IPS-NIHi11 (cell line): Measurements from ENCODE around the gene CGREF1.

ENCODE experiments used
- DNase-seq: peaks from one replicate; pipeline ENCODE4 v3.0.0; 2012; ENCODE audit warnings: mixed read lengths, low spot score

The CGREF1 gene

DNA sequence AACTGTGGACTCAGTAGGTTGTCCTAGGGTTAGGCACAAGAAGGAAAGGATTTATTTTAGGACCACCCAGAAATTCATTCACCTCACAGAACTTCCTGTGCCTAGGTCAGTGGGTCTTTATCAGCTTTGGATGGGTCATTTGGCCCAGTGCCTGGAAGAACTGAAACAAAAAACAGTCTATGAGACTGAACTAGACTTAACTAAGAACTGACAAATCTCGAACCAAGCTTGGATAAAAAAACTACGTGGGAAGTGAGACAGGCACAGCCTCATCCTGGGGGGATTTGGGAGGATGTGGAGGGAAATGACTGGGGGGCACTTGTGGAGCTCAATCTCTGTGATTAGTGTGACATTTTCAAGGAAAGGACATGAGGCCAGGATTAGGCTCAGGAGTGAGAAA is 45.1 kb downstream of the CGREF1 start:
- DNase-seq: no peak

DNA sequence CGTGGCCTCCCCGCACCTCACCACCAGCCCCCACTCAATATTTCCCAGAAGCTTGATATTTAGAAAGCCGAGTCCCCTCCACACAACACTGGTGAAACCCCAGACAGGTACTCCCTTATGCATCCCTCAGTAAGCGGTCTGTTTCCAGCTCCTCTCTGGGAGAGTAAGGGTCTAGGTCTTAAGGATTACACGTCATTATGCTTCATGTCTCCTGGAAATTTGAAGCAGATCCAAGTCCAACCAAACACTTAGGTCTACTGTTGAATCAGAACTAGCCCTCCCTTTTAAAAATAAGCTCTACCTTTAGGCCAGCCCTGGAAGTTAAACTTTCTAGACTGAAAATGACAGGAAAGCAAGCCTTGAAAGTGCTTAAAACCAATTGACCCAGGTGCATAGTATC is 46.0 kb downstream of the CGREF1 start:
- no peak for DNase-seq

DNA sequence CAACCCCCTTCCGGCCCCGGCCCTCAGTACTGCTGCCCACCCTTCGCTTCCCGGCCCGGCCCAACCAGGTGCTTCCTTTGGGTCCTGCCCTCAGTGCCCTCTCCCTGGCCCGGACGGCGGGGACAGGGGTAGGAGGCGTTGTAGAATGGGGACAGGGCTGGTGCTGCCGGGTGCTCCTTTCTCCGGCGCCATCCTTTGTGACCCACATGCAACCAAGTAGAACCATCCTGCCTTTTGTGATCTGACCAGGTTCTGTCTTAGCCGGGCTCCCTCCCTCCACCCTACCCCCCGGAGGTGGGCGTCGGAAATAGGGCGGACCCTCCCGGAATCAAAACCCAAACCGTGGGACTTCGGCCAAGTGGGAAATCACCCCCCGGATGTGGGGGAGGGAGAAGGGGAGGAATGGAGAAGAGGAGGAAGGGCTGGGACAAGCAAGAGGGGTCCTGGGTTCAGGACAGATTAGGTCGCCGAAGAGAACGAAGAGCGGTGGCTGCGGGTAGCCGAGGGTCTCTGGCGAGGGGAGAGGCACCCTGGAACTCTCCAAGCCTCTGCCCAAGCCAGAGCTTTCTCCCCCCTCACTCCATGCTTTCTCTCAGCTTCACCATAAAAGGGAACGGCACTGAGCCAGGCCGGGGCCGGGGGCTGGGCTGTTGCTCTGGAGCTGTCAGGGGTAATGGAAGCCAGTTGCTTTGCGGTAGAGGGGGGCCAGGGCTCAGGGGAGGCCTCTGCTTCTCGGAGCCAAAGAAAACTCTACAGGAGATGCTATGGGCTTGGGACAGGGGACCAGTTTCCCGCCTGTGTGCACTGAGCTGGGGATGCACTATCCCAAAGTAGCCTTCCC is 46.7 kb downstream of the CGREF1 start:
- DNase-seq: peak; percentile 74

DNA sequence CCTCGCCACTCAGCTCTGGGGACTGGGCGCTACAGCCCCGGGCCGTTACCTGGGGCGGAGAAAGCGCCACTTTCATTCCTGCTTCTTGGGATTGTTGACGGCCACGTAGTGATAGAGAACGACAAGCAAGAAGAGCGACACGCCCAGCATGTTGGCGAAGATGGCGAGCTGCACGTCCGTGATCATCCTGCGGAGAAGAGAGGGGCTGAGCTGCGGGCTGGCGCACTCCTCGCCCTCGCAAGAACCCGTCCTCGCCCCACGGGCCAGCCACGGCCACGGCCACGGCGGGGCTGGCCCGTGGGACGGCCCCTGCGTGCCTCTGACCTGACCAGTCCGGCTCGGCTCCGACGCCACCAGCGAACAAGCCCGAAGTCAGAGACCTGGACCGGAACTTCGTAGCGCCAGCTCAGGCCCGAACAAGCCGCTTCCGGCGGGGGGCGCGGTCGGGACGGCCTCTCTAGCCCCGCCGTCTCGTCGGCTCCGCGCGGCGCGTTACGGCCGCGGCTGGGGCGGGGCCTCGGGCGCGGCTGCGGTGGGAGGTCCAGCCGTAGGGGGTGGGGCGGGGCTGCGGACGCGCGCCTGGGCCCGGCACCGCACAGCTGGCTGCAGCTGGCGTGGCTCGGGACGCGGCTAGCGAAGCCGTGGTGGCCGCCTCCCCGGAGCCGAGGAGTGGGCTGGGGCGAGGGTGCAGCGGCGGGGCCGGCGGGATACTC is 47.5 kb downstream of the CGREF1 start, which contains the start of gene OST4:
TSS of gene OST4 (minus strand) at position 378 of the 713 bp plus-strand sequence.
- DNase-seq: peak; percentile 99

DNA sequence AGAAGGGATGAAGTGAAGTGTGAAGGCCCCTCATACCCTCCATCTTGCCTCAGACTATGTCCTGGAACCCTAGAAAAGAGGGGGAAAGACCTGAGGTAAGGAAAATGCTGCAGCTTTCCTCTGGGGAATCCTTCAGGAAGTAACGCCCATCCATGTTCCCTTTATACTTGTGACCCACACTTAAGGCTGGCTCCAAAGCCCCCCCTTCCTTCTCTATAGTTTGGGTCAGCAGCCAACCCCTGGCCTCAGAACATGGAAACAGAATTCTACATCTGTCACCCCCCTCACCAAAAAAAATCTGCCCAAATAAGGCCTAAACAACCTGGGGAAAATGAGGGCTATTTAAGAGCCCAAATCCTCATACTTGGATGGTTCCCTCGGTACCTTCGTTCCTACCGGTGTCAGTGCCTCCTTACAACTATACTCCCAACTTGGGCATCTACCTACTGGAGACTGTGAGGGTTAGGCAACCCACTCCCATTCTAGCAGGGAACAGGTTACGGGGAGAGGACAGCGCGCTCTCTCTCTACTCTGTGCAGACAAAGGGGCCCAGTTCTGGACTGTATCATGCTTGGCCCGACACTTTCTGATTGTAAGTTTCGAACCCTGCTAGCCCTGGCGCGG is 48.2 kb downstream of the CGREF1 start:
- DNase-seq: no peak

DNA sequence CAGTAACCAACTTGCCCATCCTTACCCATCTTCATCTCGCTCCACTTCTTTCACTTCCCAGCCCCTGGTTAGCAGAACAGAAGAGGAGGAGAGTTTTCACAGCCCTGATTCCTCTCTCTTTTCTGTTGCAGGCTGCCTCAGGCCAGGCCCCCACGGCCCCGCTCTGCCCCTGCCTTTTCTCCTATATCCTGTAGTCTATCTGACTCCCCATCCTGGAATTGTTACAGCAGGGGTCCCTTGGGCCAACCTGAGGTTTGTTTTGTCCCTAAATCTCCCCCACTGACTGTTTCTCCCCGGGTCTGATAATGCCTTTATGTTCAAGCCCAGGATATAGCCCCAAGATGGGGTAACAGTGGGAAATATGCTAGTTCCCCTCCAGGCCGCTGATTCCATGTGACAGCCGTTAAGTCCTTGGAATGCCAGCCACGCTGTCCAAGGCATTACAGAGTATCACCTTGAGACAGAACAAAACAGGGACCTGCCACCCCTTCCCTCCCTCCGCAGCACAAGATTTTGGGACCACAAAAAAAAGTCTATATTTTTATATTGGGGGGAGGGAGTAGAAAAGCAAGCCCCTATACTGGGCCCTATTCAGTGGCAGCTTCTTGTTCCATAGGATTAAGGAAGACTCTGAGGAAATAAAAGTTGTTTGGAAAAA is 48.8 kb downstream of the CGREF1 start:
- DNase-seq: no peak

DNA sequence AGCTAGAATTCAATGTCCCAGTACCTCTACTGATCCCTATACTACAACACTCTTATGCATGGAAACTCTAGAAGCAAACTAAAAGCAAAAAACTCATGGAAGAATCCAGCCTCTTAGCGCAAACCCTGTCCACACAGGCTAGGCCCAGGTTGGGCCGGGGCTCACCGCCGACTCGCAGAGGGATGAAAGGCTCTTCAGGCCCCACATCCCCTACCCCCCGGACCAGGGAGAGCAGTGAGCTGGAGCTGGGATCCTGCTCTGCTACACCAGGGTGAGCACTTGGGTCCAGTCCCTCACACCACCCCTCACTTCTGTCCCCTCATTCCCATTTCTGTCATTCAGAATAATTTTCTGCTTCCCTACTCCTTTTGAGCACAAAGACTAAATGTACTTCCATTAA is 49.5 kb downstream of the CGREF1 start:
- DNase-seq: no peak

DNA sequence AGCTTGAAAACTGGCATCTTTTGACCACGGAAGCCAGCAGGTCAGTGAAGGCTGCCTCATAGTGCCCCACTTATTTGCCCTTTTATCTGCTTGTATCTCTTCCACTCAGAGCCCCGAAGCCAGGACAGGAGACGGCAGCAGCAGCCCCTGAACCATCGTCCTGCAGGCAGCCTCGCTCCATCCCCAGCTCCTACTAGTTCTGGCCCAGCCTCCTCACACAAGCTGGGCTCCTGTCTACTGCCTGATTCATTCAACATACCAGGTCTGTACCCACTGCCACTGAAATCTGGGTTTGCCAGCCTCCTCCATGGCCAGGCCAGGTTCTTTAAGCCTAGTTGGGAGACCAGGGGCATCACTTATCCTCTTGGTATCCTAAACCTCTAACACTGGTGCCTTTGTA is 51.5 kb downstream of the CGREF1 start:
- DNase-seq: no peak

DNA sequence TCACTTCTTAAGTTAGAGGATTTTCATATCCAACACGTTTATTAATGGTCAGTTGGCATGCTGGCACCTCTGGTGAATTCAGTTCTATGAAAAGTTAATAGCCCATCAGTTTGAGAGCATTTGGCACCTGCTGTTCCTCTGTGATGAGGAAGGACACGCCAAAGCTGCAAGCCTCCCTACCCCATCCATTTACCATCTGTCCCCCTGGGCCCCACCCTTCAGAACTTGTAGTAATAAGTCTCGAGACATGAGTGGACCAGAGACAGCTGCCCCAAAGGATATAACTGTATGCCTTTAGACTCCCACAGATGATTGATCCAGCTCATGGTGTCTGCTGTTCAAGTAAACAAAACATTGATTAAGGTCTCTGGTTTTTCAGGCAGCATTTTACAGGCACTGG is 53.8 kb downstream of the CGREF1 start:
- no peak for DNase-seq

DNA sequence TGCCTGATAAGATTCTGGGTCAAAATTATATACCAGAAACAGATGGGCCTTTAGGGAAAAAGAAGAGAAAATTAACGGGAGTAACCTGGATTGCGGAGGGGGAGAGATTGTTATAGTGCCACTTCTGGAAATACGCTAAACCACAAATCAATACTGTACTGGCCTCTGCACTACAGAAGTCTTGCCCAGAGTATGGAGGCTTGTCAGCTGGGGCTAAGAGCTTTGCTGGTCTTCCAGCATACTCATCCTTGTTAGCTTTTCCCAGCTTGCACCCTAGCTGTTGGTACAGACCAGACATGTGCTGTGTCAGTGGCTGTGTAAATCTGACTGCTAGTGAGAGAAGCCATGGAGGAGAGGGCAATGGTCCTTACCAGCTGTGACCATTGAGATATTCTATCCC is 58.6 kb downstream of the CGREF1 start:
- DNase-seq: no peak

DNA sequence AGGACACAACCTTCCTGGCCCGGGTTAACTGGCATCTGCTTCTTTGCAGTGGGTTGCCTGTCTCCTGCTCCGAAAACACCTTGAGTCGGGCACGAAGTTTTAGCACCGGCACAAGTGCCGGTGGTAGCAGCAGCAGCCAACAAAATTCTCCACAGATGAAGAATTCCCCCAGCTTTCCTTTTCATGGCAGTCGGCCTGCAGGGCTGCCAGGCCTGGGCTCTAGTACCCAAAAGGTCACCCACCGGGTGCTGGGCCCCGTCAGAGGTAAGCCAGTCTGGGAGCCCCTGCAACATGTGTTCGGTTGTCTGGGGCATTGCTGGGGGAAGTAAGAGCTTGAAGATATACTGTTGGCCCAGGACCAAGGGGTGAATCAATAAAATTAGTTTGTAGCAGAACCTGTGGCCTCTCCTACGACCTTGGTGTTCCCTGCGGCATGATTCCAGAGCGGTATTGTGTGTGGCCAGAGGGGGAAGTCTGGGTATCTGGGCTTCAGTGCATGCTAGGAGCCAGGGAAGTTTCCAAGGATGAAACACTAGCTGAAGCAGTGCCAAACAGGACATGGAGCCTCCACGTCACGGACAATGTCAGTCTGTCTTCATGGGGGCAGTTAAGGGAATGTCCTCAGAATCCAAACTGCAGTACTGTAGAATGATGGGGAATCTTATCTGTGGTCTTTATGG is 59.6 kb downstream of the CGREF1 start:
- no peak for DNase-seq

DNA sequence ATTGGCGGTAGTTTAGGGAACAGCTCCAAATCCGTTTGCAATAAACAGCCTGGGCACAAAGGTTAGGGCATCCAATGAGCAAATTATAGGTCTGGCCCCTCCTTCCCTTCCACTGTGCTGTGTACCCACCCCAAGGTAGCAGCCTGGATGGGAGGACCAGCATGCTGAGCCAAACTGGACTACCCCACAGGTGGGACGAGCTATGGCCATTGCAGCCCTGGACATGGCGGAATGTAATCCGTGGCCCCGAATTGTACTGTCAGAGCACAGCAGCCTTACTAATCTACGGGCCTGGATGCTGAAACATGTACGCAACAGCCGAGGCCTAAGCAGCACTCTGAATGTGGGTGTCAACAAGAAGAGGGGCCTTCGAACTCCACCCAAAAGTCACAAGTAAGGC is 60.7 kb downstream of the CGREF1 start:
- no peak for DNase-seq

DNA sequence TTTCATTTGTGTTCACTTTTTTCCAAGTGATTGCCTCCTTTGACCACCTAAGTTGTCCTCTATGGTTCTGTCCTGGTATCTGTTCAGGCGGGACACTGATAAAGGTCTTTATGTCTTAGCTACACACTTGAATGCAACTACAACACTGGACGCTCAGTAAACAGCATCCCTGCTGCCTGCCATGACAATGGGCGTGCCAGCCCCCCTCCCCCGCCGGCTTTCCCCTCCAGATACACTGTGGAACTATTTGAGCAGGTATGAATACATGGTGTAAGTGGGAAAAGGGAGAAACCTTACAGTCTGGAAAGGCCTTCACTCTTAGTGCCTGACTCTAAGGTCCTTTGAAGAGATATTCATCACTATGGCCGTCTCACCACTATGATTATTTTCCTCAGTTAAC is 61.7 kb downstream of the CGREF1 start:
- DNase-seq: no peak

DNA sequence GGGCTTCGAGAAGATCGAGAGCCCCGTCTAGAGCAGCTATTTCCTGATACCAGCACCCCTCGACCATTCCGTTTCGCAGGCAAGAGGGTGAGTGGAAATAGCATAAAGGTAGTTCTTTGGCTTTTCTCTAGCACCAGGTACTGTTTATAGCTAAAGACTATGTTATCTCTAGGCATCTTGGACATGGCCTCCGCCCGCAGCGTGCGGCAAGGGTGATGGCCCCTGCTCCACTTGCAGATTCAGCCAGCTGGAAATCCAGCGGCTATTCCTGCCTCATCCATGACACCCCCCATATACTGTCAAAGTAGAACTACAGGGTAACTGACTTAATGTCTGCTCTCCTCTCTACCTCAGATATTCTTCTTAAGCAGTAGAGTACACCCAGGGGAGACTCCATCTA is 64.2 kb downstream of the CGREF1 start:
- no peak for DNase-seq

DNA sequence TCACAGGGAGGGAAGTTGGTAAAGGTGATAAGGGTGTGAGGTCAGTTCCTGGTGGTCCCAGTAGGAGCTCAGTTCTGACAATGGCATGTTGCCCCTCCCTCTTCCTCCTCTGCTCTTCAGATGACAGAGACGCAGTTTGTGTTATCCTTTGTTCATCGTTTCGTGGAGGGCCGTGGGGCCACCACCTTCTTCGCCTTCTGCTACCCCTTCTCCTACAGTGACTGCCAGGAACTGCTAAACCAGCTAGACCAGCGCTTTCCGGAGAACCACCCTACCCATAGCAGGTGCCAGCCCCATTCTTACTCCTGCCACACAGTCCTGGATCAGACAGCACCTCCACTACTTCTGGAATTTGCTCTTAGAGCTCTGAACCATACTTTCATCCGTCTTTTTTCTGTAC is 65.2 kb downstream of the CGREF1 start:
- no peak for DNase-seq

DNA sequence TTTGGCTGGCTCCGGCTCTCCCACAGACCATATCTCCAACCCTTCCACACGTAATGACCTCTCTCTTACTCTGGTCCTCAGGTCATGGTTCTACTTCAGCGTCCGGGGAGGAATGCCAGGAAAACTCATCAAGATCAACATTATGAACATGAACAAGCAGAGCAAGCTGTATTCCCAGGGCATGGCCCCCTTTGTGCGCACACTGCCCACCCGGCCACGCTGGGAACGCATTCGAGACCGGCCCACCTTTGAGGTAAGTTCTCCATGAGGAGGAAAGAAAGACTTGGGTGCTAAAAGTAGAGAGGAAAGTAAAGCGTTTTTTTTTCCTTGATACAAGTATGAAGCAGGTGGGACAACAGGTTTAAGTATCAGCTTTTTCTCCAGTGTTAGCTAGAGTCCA is 65.6 kb downstream of the CGREF1 start:
- DNase-seq: no peak

DNA sequence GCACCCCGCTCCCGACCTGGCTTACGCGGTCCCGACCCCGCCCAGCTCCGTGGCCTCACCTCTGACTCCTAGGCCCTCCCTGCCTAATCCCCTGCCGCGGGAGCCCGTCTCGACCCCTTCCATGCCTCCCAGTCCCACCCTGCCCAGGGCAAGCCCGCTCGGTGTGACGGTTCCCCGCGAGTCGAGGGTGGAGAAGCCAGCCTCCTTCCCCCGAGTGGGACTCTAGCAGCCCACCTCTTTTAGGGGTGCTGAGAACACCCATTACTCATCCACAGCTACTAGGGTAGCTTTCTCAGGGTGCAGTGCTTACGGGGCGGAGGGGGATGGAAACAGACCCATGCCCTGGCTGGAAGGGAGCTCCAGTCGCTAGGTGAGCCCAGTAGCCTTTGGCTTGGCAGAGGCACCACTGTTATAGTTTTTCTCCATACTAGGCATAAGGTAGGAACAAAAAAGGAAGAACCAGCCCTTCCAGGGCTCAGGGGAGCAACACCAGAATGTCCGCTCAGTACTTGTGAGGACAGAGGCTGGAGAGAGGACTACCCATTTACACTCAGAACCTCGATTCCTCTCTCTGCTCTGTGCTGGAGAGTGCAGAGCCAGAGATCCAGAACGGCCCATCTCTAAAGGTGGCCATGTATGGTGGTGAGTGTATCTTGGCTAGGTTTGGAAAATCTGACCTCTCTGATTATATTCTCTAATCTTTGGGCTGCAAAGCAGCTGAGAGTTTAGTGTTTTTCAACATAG is 66.9 kb downstream of the CGREF1 start:
- DNase-seq: peak; percentile 56

DNA sequence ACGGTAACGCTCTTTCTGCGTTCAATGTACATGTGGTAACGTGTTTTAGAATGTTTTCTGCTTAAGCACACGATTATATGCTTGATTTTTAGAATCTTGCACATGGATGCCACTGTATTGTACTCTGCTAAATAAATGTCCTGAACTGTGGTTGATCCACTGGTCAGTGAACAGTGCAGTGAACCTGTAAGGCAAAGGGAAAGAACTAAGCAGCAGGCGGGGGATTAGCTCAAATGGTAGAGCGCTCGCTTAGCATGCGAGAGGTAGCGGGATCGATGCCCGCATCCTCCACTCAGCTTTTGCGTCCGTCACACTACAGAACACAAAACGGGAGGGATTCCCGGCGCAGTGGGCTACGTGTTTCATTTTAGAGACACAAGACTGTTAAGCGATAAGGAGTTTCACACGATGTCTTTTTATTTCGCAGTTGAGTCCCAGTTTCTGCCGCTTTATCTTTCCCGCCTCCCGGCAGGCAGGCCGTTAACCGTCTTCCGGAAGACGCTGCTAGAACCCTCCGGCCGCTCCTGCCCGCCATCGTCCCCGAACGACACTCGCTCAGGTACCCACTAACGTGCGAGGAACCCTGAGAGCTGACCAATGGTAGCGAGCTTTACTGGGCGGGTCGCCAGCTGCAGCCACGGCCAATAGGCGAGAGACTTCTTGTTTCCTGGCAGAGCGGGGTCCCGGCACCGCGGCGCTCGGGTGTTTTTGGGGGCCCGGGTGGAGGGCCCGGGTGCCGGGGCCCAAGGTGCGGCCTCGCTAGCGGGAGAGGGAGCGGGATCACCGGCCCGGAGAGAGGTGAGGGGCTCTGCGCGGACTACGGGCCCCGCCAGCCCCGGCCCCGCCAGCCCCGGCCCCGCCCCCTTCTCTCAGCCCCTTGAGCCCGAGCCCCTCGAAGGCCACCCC is 67.7 kb downstream of the CGREF1 start, which contains the start of gene AGBL5:
TSS of gene AGBL5 (plus strand) at position 673 of the 906 bp plus-strand sequence. CDS start 1,291 bp downstream, outside the sequence.
- peak; percentile 98 for DNase-seq
